Measurements from ENCODE around the gene PPP4R4. TPM values are rescaled to one million over a fixed set of nuclear protein-coding genes. Genes with fewer than 3 reads are reported as not detected.
"Not testable (repeated sequence)": the region's sequence is repeated elsewhere in the genome, so short reads cannot be mapped to it uniquely, and the experiment has no call there.

Gene PPP4R4
- total RNA-seq, 3 donors from 2014 or later: 2.0 to 4.2 (median 2.8) TPM

GRCh38 chr14:94291159-94291905 lies 117.2 kb downstream of the PPP4R4 start:
- Mint-ChIP-seq H3K27me3 (ENCODE audit: low read depth) (peaks cover 8% of the 10 kb centered on the region), H3K36me3 (ENCODE audit: insufficient read depth) (no peaks in the 10 kb centered on the region), H3K4me1 (ENCODE audit: low read depth) (no peaks in the 10 kb centered on the region), H3K9me3 (no peaks in the 10 kb centered on the region), H3K4me3 (no peak overlapping the region)
- DNase-seq: no peak
- ATAC-seq: no peak

DNA sequence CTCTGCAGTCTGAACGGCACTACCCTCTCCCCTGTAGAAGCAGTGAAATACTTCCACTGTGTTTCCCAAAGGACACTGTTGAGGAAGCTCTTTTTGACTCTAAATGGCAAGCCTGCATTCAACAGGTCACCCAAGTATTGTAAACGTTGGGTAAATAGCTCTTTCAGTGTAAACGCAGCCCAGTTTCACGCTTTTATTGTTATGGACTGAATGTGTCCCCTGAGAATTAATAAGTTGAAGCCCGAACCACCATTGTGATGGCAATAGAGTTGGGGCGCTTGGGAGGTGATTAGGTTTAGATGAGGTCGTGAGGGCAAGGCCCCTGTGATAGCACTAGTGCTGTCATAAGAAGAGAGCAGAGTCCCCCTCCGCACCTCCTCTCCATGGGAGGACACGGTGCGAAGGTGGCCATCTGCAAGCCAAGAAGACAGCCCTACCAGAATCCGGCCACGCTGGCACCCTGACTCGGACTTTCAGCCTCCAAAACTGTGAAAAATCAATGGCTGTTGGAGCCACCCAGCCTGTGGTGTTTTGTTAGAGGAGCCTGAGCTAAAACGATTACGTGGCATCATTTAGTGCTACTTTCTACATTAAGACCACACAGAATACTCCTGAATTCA lies 117.9 kb downstream of the PPP4R4 start:
- no peaks in the 10 kb centered on the region for H3K36me3 Mint-ChIP-seq (ENCODE audit: insufficient read depth)
- no peaks in the 10 kb centered on the region for H3K9me3 Mint-ChIP-seq
- no peak for ATAC-seq
- no peaks in the 10 kb centered on the region for H3K4me1 Mint-ChIP-seq (ENCODE audit: low read depth)
- no peak for DNase-seq
- peaks cover 10% of the 10 kb centered on the region for H3K27me3 Mint-ChIP-seq (ENCODE audit: low read depth)
- no peak overlapping the region for H3K4me3 Mint-ChIP-seq

DNA sequence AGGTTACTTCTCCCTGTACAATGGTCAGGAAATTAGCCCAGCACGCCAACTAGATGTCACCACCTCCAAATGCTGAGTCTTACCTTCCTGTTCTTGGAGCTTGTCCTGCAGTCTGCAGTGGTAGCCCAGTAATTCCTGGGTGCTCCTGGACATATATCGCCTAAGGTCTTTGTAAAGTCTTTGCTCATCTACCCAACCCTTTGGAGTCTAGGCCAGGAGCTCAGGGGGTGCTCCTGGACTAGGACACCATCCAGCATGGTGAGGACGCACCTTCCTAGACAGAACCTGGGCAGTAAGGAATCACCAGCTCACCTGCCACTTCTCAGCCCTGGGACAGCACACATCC lies 118.4 kb downstream of the PPP4R4 start:
- Mint-ChIP-seq H3K36me3 (ENCODE audit: insufficient read depth) (no peaks in the 10 kb centered on the region), H3K4me3 (no peak overlapping the region), H3K27me3 (ENCODE audit: low read depth) (peaks cover 8% of the 10 kb centered on the region), H3K9me3 (no peaks in the 10 kb centered on the region), H3K4me1 (ENCODE audit: low read depth) (no peaks in the 10 kb centered on the region)
- DNase-seq (no peak), ATAC-seq (no peak)

- ATAC-seq (no peak), DNase-seq (no peak)
- peaks cover 8% of the 10 kb centered on the region for H3K27me3 Mint-ChIP-seq (ENCODE audit: low read depth)
- H3K9me3 Mint-ChIP-seq: no peaks in the 10 kb centered on the region
- H3K4me3 Mint-ChIP-seq: no peak within 1 kb of the TSS
- H3K4me1 Mint-ChIP-seq (ENCODE audit: low read depth): no peaks in the 10 kb centered on the region
- H3K36me3 Mint-ChIP-seq (ENCODE audit: insufficient read depth): no peaks in the 10 kb centered on the region
Measured at GRCh38 chr14:94292872-94293577, 118.9 kb downstream of the PPP4R4 start, which contains the start of gene SERPINA10. Gene SERPINA10 (minus strand): TSS chr14:94293268. CDS start chr14:94290593, 2,675 bp downstream.

- no peaks in the 10 kb centered on the region for H3K36me3 Mint-ChIP-seq (ENCODE audit: insufficient read depth)
- H3K9me3 Mint-ChIP-seq: no peaks in the 10 kb centered on the region
- DNase-seq: no peak
- no peaks in the 10 kb centered on the region for H3K4me1 Mint-ChIP-seq (ENCODE audit: low read depth)
- peaks cover 8% of the 10 kb centered on the region for H3K27me3 Mint-ChIP-seq (ENCODE audit: low read depth)
- H3K4me3 Mint-ChIP-seq: no peak overlapping the region
- ATAC-seq: no peak
Measured at GRCh38 chr14:94293578-94293924, 119.4 kb downstream of the PPP4R4 start.

GRCh38 chr14:94295360-94296180 lies 121.4 kb downstream of the PPP4R4 start:
- no peak for DNase-seq
- no peaks in the 10 kb centered on the region for H3K9me3 Mint-ChIP-seq
- H3K4me1 Mint-ChIP-seq (ENCODE audit: low read depth): no peaks in the 10 kb centered on the region
- H3K27me3 Mint-ChIP-seq (ENCODE audit: low read depth): peaks cover 8% of the 10 kb centered on the region
- no peaks in the 10 kb centered on the region for H3K36me3 Mint-ChIP-seq (ENCODE audit: insufficient read depth)
- peak in 1 of 2 donors; percentile 23 for ATAC-seq
- H3K4me3 Mint-ChIP-seq: no peak overlapping the region

- not testable (repeated sequence) for DNase-seq; H3K27me3 Mint-ChIP-seq (ENCODE audit: low read depth); H3K4me1 Mint-ChIP-seq (ENCODE audit: low read depth); H3K36me3 Mint-ChIP-seq (ENCODE audit: insufficient read depth); H3K4me3 Mint-ChIP-seq; H3K9me3 Mint-ChIP-seq
- ATAC-seq: peak; percentile 21 to 62
Measured at GRCh38 chr14:94296181-94296545, 122.0 kb downstream of the PPP4R4 start.

DNA sequence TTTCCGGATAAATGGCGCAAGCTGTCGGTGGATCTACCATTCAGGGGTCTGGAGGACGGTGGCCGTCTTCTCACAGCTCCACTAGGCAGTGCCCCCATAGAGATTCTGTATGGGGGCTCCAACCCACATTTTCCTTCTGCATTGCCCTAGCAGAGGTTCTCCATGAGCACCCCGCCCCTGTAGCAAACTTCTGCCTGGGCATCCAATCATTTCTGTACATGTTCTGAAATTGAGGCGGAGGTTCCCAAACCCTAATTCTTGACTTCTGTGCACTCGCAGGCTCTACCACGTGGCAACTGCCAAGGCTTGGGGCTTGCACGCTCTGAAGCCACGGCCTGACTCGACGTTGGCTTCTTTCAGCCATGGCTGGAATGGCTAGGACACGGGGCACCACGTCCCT lies 124.0 kb downstream of the PPP4R4 start:
- ATAC-seq: no peak
- Mint-ChIP-seq H3K27me3 (ENCODE audit: low read depth) (peaks cover 6% of the 10 kb centered on the region), H3K9me3 (no peaks in the 10 kb centered on the region), H3K36me3 (ENCODE audit: insufficient read depth) (no peaks in the 10 kb centered on the region), H3K4me3 (no peak overlapping the region), H3K4me1 (ENCODE audit: low read depth) (no peaks in the 10 kb centered on the region)
- no peak for DNase-seq

- ATAC-seq: no peak
- no peak for DNase-seq
- H3K4me1 Mint-ChIP-seq (ENCODE audit: low read depth): no peaks in the 10 kb centered on the region
- no peak overlapping the region for H3K4me3 Mint-ChIP-seq
- H3K27me3 Mint-ChIP-seq (ENCODE audit: low read depth): no peaks in the 10 kb centered on the region
- peaks cover 7% of the 10 kb centered on the region for H3K9me3 Mint-ChIP-seq
- H3K36me3 Mint-ChIP-seq (ENCODE audit: insufficient read depth): no peaks in the 10 kb centered on the region
Measured at GRCh38 chr14:94303111-94303510, 129.0 kb downstream of the PPP4R4 start.

DNA sequence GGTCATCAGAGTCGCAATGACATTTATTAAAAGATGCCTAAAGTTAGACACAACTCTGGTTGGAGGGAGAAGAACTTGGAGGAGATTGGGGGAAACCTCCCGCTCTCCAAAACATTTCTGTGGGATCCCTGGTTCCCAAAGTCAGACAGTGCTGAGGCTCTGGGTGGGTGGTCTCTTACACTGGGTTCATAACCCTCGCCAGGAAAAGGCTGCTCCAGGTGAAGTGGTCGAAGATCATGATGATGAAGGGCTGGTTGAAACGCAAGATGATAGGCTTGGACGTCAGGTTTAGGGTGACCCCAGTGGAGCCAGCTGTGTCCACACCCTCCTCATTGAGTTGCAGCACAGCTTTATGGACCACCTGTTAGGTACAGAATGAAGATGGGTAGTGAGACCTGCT lies 130.1 kb downstream of the PPP4R4 start:
- H3K27me3 Mint-ChIP-seq (ENCODE audit: low read depth): no peaks in the 10 kb centered on the region
- no peak overlapping the region for H3K4me3 Mint-ChIP-seq
- no peaks in the 10 kb centered on the region for H3K4me1 Mint-ChIP-seq (ENCODE audit: low read depth)
- ATAC-seq (no peak), DNase-seq (no peak)
- no peaks in the 10 kb centered on the region for H3K36me3 Mint-ChIP-seq (ENCODE audit: insufficient read depth)
- peaks cover 18% of the 10 kb centered on the region for H3K9me3 Mint-ChIP-seq

GRCh38 chr14:94305620-94306019 lies 131.5 kb downstream of the PPP4R4 start:
- Mint-ChIP-seq H3K27me3 (ENCODE audit: low read depth) (no peaks in the 10 kb centered on the region), H3K4me3 (no peak overlapping the region), H3K9me3 (peaks cover 18% of the 10 kb centered on the region), H3K4me1 (ENCODE audit: low read depth) (no peaks in the 10 kb centered on the region), H3K36me3 (ENCODE audit: insufficient read depth) (no peaks in the 10 kb centered on the region)
- ATAC-seq (no peak), DNase-seq (no peak)

DNA sequence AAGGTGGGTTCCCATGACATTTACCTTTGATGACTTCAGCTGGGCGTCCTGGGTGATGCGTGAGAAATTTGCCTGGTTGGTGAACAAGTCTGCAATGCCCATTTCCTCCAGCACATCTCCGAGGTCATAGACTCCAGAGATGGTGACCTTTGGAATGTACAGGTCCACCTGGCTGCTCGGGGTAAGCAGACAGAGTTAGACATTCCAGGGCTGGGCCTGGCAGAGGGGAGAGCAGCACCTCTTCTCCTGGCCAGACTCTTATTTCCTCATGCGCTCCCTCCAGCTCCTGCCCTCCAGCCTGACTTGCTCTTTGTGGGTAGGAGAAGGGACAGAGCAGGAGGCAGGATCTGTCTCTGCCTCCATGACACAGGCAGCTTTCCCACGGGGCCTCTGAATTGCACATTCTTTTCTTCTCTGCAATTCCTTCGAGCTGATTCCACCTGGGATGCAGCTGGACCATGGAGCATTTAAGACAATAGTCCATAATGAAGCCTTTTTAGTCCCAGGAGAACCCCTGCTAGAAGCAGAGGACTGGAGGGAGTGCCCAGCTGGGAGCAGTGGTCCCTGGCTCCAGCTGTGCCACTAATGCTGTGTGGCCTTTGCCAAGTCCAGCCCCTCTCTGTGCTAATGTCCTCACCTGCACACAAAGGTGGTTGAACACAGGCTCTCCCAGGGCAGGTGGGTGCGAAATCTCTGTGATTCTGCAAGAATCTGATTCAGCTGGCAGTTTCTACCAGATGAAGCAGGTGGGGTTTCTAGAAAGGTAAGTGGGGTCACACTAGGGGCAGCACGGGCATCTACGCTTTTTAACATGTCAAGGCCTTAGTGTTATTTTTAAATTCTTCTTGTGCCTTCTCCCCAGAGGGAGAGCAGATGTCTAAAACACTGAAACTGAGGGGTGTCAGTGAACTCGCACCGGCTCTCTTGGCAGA lies 132.2 kb downstream of the PPP4R4 start:
- H3K9me3 Mint-ChIP-seq: peaks cover 18% of the 10 kb centered on the region
- no peak overlapping the region for H3K4me3 Mint-ChIP-seq
- H3K27me3 Mint-ChIP-seq (ENCODE audit: low read depth): peaks cover 1% of the 10 kb centered on the region
- no peak for DNase-seq
- H3K36me3 Mint-ChIP-seq (ENCODE audit: insufficient read depth): no peaks in the 10 kb centered on the region
- ATAC-seq: no peak
- H3K4me1 Mint-ChIP-seq (ENCODE audit: low read depth): no peaks in the 10 kb centered on the region

GRCh38 chr14:94307410-94307992 lies 133.4 kb downstream of the PPP4R4 start:
- no peaks in the 10 kb centered on the region for H3K36me3 Mint-ChIP-seq (ENCODE audit: insufficient read depth)
- H3K27me3 Mint-ChIP-seq (ENCODE audit: low read depth): peaks cover 1% of the 10 kb centered on the region
- H3K4me3 Mint-ChIP-seq: no peak overlapping the region
- ATAC-seq: no peak
- H3K9me3 Mint-ChIP-seq: peaks cover 18% of the 10 kb centered on the region
- H3K4me1 Mint-ChIP-seq (ENCODE audit: low read depth): no peaks in the 10 kb centered on the region
- DNase-seq: no peak
